Stimulated activated CD4-positive, alpha-beta T cell treated with anti-CD3 and anti-CD28 coated beads, Interleukin-12 subunit alpha, Interleukin-12 subunit beta, amount 100 ng/mL, for 4 hours (primary cell): ENCODE results near the gene LRP1B.

Experiments
- DNase-seq: peaks from one replicate; pipeline ENCODE4 v3.0.0-alpha.2; 2020

Gene LRP1B

GRCh38 chr2:141943918-141944317 lies 186.9 kb downstream of the LRP1B start:
- DNase-seq, result no peak

DNA sequence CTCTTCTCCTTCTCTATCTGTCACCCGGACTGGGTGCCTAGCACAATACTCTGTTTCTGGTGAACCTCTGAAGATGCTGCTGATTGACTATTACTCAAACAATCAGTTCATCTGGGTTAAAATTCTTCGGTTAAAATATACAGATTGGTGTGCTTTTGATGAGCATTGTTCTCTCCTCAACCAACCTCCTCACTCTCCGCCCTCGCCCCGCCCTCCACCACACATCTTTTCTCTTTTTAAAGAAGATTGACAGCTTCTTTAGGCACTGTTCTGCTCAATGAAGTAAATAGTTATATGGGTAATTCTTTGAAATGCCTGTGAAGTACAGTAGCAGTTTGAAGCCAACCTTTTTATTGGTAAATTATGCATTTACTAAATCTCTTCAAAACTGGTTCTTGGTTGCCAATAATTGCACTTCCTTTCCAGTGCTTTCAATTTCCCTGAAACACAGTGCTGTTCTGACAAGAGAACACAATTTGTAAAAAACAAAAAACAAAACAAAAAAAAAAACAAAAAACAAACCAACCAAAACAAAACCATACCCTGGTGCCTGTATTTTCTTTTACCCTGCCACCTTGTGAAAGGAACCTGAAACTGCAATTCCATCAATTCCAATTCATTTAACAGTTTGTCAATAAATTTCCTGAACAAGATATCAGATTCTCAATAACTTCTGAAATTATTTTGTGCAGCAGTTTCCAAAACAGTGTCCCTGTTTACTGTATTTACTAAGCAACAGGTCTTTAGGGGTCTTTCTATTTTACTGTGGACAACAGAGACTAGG lies 188.6 kb downstream of the LRP1B start:
- no peak for DNase-seq

GRCh38 chr2:141941210-141941714 lies 189.6 kb downstream of the LRP1B start:
- no peak for DNase-seq

- DNase-seq, result no peak
Measured at GRCh38 chr2:141940709-141941108, 190.1 kb downstream of the LRP1B start.

DNA sequence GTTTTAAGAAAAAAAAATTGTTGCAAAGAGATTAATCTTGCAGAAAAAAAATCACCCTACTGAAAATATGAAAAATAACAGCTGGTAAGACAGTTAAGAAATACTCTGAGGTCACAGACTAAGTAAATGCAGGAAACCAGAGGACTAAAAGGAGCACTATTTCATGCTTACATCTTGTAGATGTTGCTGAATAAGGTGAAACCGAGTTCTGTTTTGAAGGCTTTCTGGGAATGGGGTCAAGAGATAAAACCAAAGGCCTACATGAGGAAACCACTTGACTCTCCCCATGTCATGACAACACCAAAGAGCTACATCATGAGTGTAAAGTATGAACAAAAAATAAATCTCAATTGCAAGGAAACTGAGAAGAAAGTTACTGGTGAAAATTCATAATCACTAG lies 197.6 kb downstream of the LRP1B start:
- no peak for DNase-seq

DNA sequence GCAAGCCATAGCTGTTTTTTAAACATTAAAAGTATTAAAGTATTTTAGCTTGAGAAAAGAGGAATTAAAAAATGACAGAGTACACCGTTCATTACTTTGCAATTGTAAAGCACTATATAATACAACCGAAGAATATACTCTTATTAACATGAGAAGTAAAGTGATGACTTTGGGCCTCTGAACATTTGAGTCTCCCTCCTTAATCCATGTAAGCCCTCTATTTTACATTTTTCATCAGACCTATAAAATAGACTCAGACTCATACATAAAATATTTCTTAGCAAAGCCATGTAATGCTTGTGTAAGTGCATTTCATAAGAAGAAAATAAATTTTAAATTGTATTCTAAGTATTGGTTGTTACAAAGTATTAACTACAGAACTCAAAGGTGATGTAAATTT lies 198.6 kb downstream of the LRP1B start:
- DNase-seq, result no peak

DNA sequence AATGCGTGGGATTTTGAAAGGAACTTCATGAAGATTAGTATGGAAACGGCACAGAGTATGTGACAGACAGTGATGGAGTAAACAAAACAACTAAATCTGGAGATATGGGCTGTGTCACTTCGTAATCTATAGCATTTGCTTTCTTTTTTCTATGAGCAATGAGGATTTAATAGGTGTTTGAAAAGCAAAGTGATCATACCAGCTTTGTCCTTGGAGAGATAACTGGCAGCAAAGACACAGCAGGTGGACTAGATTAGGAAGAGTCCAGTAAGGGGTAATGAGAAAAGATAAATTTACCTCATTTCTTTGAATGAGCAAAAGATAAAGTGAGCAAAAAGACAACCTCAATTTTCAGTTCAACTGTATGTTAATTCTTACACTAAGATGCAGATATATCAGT lies 199.0 kb downstream of the LRP1B start:
- no peak for DNase-seq

- DNase-seq, result no peak
Measured at GRCh38 chr2:141930803-141931202, 200.0 kb downstream of the LRP1B start.

- DNase-seq, result no peak
Measured at GRCh38 chr2:141929331-141930252, 201.2 kb downstream of the LRP1B start.

DNA sequence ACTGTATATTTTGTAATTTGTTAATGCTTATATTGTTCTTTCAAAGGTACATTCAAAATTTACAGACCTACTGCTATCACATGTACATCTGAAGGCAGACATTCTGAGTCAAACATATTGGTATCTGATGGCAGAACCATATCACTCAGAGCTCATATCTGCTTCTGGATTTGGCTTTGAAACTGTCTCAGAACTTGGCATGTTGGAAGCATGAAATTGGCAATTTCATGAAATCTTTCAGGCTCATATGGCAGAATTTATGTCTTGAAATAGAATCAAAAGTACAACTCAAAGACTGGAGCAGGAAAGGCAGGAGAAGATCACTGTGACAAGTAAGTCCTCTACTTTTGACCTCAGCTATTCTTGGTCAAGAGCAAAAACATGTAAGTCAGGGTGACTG lies 202.3 kb downstream of the LRP1B start:
- DNase-seq, result no peak

- no peak for DNase-seq
Measured at GRCh38 chr2:141927536-141927935, 203.3 kb downstream of the LRP1B start.

DNA sequence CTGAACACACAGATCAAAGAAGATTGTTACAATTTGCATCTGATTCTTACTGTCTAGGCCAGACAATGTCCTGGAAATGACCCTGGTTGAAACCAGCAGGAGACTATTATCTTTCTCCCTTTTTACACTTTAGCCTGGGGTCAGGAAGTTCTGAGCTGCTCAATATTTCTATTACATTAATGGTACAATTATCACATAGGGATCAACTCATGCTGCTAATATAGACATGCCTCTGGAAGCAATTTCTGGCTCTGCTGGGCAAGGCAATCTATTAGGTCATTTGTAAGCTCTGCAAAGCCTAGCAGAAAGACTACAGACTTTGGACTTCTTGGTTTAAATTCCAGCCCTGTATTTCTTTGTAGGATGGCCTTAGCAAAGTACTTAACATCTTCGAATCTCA lies 205.3 kb downstream of the LRP1B start:
- DNase-seq, result no peak

GRCh38 chr2:141923657-141924056 lies 207.2 kb downstream of the LRP1B start:
- no peak for DNase-seq

DNA sequence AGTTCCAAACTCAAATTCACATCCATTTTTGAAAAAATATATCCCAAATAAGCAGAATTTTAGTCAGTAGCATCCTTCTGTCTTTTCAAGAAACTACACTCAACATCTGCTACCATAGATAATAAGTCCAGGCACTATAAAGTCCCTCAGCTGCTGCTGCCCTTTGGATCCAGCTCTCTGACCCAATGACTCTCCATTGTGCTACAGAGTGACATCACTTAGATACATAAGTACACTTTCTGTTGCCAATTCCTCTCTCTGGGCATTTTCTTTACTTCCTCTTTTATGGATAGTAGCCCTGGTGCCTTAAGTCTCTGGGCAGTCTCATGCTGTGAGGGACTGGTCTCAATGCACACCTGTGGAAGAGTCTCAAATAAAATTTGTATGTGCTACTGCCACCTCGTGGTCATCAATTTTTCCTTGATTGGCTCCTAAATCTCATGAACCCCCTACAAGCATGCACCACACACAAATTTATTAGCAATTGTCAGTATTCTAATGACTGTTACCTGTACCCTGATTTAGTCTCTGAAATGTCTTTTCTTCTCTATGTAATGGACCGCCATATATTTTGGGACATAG lies 219.2 kb downstream of the LRP1B start:
- DNase-seq, result no peak

DNA sequence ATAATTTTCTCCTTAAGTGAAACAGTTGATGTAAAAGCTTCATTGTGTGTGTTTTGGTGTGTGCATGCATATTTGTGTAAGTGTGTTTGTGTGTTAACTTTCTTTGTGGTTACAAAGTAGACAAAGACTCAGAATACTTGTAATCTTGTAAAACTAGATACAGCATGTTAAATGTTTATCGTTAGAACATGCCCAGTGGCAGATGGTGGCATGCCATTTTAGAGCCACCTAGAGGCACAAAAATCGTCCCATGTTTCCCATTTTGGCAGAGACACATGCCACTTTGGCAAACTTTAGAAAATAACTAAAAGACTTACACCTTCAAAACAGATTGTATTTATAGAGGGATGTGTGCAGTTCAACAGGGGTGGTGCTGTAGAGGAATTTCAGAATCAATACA lies 224.1 kb downstream of the LRP1B start:
- no peak for DNase-seq

DNA sequence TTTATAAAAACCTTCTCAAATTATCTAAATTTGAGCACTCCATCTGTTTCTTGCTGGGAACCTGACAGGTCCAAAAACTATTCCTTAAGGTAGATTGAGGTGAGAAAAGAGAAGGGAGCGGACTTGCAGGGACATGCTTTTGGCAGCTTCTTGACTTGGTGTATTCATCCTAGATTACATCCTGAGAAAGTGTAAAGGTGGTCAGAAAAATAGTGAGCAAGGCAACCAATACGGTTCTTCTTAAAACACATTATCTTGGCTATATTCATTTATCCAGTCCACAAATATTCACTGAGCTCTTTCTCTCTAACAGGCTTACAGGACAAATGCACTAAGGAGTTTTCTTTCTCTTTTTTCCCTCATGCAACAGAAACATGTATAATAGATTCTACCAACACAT lies 230.0 kb downstream of the LRP1B start:
- no peak for DNase-seq

DNA sequence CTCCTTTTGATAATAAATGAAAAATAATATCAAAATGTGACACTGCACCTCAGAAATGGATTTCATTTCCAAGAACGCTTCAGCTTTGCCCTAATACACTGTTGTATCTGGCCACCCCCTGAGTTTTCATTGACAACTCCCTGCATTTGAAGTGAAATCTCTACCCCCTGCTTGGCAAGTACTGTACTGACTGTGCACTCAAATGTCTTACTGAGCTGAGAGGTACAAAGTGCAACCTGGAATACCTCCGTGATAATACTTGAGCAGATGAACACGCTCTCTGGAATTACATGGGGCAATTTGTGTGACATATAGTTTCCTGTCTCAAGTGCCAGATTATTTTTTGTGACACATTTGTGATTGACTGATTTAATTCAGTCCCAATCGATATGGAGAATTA lies 231.1 kb downstream of the LRP1B start:
- DNase-seq, result no peak

DNA sequence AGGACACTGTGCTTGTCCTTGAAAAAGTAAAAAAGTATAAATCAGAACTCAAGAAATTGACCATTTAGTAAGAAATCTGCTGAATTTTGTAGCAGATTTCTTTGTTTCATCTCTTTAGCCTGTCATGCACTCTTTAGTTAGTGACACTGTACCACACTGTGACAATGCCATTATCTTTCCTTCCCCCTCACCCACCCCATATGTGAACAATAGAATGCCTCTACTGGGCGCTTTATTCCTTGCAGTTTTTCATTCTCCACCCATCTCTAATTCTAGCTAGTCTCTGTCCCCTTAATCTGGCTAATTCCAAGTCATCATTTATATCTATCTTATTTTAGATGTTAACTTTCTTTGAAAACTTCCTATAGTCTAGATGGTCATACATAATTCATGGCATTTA lies 241.0 kb downstream of the LRP1B start:
- DNase-seq, result no peak

DNA sequence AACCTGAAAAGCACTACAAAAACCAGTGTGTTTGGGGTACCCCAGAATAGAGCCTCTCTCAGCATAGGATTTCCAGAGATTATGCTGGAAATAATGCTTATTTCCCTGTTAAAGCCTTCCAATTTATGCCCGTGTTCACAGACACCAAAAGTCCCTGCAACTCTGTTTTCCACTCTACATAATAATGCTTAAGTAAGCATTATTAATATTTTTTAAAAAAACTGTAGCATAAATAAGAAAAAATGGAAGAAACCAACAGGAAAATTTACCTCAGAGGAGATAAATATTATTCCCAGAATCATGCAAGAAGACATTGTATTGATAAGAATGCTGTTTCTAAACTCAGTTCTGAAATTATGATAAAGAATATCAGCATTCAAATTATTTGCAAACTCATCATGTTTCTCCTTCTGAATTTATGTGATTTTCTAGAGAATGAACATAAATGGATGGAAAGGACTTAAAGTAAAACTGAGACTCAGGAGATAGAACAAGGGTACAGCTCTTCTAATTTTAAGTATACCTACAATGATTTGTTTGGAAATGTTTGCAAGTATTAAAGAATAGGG lies 241.7 kb downstream of the LRP1B start:
- DNase-seq, result no peak

- no peak for DNase-seq
Measured at GRCh38 chr2:141887363-141887762, 243.5 kb downstream of the LRP1B start.

DNA sequence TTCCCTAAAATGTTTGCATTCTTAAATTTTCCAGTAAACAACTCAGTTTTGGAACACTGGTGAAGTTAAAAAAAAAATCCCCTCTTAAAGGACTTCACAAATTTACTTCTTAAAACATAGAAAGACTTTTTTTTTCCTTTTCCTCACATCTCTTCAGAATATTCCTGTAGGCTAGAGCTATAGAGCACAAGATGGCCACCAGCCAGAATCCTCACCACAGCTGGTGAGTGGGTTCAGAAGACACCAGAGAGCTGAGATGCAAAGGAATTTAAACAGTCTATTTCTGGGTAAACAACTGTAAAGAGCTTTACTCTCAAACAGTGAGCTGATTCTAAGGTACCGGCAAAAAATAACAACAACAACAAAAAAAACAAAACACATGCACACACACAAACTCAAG lies 252.8 kb downstream of the LRP1B start:
- DNase-seq, result no peak

DNA sequence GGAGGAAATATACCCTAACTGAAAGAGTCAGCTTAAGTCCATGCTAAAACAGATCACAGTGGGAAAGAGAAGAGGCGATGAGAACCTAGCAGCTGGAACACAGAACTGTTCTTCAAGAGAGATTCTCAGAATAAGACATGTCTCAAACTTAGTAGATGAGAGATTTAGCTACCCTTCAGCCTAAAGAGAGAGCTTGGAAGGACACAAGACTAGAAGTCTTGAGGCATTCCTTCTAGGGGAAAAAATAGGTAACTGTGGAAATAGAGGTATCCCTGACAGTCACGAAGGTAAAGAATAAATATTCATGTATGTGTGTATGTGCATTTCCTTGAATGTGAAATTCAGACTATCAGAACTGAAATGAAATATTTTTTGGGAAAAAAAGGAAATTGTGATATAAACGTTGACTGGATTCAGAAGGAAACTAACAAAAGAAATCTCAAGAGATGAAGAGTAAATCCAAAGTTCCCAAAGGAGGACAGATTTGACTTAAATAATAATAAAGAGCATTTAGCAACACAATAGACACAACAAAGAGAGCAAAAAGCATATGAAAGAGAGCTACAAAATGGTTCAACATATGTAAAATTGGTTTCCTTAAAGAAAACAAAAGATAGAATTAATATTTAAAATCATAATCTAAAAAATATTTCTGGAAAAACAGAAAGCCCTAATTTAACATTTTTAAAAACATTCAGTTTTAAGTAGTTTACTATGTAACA lies 258.7 kb downstream of the LRP1B start:
- DNase-seq, result no peak

DNA sequence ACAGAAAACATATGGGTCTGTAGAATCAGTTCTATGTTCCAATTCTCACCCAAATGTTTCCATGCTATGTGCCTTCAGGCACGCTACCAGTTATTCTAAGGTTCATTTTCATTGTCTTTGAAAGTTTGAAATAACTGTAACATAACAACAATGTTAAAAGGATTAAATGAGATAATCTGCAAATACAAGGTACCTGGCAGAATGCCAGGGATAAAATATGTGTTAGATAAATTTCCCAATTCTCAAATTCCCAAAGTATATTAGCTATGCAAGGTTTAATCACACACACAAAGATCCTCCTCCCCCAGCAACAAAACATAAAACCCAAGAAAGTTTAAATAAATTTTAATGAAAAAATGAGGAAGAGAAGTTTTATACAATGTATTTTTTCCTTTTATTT lies 261.2 kb downstream of the LRP1B start:
- DNase-seq, result no peak
